GM23248 (cell line): ENCODE results near the gene VAMP4.
"Not testable (repeated sequence)": the region's sequence is repeated elsewhere in the genome, so short reads cannot be mapped to it uniquely, and the experiment has no call there.

Experiments
- EZH2 ChIP-seq: fragments of 200-600 bp; sonication (generic); IDR thresholded peaks from 2 replicates; pipeline ENCODE4 v1.6.1; 2018; ENCODE audit warnings: antibody characterized with exemption, mild to moderate bottlenecking; ENCODE audit not compliant: insufficient read depth, poor library complexity, severe bottlenecking
- EZH2phosphoT487 ChIP-seq: fragments of 200-600 bp; sonication (generic); IDR thresholded peaks from 2 replicates; pipeline ENCODE4 v1.6.1; 2018; ENCODE audit warnings: antibody characterized with exemption, moderate library complexity, mild to moderate bottlenecking, low read depth; ENCODE audit not compliant: insufficient read depth

GRCh38 chr1:171656206-171656605 lies 85.7 kb downstream of the VAMP4 start:
- not testable (repeated sequence) for TF ChIP-seq EZH2, EZH2phosphoT487
